Prostate gland (tissue), 1 donor: ENCODE data around the gene TMEM235.

Experiments used
- POLR2A ChIP-seq: fragments of 450-650 bp; IDR thresholded peaks from one replicate; pipeline ENCODE4 v1.6.1; 2016; ENCODE audit warnings: antibody characterized with exemption, mild to moderate bottlenecking
- POLR2AphosphoS5 ChIP-seq: sonication (generic); formaldehyde crosslinking; IDR thresholded peaks from one replicate; pipeline ENCODE4 v1.6.1; 2017; ENCODE audit warnings: antibody characterized with exemption

GRCh38 chr17:78264590-78264989 is 33.2 kb downstream of the TMEM235 start:
- TF ChIP-seq POLR2A (no peak), POLR2AphosphoS5 (no peak)
